Kidney capillary endothelial cell (primary cell): ENCODE data around the gene SYVN1.

Experiments
- DNase-seq: peaks from one replicate; pipeline ENCODE4 v3.0.0-alpha.2; 2018; ENCODE audit warnings: low spot score

SYVN1 gene

DNA sequence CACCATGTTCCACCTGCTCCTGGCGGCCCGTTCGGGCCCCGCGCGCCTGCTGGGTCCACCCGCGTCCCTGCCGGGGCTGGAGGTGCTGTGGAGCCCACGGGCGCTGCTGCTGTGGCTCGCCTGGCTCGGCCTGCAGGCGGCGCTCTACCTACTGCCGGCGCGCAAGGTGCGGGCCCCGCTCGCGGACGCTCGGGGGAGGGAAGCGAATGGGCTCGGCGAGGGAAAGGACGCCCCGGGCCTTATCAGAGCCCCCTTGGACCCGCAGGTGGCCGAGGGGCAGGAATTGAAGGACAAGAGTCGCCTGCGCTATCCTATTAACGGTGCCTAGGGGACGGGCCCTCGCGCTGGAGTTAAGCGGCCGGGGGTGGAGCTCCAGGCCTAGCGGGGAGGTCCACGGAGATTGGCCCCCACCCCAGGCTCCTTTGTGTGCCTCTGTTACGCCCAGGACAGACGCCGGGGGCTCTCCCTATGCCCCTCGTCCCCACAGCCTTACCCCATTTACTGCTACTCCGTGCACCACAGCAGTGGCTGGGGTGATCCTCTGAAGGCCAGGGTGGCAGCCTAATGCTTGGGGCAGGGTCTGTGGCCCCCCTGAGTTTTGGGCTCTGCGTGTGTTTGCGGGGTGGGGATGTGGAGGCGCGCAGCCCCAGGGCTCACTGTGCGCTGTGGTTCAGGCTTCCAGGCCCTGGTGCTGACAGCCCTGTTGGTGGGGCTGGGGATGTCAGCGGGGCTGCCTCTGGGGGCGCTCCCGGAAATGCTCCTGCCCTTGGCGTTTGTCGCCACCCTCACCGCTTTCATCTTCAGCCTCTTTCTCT, 21.6 kb downstream of the SYVN1 start:
- no peak for DNase-seq

DNA sequence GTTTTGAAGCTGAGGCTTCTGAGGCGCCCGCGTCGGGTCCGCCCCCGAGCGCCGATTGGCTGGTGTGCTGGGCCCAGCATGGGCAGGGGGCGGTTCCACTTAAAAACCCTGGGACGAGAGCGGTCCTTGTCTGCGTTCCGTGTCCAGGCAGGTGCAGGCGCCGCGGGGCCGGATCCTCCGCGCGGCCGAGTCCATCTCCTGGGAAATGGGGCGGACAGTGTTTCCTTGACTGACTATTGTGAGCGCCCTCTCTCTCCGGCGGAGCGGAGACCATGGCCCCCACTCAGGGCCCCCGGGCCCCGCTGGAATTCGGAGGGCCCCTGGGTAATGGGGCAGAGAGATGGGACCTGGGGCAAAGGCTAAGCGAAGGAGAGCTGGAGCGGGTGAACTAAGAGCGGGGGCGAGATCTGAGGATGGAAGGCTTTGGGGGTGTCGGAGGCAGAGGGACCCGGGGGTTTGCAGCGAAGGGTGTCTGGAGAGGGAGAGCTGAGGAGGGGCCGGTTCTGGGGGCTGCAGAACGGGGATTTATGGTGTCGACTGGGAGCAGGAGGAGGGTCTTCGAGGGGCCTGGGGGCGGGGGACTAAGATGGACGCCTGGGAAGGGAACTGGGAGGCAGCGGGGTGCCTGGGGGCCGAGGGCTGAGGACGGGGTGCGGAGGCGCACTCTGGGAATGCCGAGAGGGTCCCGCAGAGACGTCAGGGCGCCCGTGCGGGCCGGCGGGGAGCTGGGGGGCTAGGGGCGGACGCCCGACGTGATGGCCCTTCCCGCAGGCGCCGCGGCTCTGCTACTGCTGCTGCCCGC, 22.4 kb downstream of the SYVN1 start, which contains the start of gene TM7SF2:
Gene TM7SF2 (plus strand): TSS at position 129 of the 802 bp plus-strand sequence. CDS start 144 bp downstream, at position 273.
- DNase-seq = peak; percentile 87

DNA sequence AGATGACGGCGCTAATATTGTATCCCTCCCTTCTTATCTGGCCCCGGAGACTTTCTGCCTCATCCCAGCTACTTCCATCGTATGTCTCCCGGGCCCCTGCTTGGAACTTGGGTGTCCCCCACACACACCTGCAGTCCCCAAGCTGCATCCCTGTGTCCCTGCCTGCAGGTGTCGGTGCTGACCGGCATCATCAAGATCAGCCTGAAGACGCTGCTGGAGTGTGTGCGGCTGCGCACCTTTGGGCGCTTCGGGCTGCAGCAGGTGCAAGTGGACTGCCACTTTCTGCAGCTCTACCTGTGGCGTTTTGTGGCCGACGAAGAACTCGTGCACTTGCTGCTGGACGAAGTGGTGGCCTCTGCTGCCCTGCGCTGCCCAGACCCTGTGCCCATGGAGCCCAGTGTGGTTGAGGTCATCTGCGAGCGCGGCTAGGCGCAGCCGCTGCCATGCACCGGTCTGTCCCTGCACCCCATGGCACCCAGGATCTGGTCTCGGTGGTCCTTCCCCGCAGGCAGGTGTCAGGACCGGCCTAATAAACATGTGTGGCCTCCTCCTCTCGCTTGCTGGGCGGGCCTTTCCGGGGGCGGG, 23.1 kb downstream of the SYVN1 start:
- DNase-seq = no peak

DNA sequence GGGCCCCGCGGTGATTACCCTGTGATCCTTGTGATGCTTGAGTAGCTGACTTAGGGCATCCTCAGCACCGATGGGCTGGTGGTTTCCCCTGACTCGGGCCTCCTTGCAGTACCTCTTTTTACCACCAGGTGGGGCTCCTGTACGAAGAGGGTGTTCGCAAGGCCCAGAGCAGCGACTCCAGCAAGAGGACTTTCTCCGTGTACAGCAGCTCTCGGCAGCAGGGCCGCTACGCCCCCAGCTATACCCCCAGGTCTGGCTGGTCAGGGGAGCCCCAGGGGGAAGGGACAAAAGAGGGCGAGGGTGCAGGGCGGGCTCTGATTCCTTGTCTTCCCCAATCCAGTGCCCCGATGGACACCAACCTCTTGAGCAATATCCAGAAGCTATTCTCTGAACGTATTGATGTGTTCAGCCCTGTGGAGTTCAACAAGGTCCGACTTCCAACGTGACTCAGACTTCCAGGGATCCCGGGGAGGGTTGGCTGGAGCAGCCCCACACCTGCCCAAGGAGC, 23.9 kb downstream of the SYVN1 start:
- peak; percentile 71 for DNase-seq

DNA sequence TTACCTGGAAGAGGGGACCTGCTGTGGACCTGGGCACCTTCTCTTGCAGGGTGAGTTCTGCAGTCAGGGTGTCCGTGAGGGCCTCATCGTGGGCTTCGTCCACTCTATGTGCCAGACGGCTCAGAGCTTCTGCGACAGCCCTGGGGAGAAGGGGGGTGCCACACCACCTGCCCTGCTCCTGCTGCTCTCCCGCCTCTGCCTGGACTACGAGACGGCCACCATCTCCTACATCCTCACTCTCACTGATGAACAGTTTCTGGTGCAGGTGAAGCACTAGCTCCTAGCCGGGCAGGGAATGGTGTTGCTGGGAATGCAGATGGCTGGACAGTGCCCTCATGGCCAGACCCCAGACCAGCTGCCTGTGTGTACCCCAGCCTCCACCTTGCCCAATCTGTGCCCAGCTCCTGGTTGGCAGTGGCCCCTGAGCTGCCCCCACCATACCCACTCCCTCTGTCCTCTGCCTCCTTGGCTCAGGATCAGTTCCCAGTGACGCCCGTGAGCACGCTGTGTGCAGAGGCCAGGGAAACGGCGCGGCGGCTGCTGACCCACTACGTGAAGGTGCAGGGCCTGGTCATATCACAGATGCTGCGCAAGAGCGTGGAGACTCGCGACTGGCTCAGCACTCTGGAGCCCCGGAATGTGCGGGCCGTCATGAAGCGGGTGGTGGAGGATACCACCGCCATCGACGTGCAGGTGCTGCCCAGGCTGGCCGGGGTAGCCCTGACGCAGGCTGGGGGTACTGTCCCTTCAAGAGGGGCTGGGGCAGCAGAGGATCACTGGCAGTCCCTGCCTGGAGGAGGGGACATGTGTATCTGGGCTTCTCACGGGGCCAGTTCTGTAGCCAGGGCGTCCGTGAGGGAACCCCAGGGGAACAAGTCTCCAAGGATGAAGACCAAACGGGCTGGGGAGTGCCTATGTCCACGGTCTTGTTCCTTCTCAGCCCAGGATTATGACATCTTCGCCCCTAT, 24.8 kb downstream of the SYVN1 start:
- DNase-seq = no peak

DNA sequence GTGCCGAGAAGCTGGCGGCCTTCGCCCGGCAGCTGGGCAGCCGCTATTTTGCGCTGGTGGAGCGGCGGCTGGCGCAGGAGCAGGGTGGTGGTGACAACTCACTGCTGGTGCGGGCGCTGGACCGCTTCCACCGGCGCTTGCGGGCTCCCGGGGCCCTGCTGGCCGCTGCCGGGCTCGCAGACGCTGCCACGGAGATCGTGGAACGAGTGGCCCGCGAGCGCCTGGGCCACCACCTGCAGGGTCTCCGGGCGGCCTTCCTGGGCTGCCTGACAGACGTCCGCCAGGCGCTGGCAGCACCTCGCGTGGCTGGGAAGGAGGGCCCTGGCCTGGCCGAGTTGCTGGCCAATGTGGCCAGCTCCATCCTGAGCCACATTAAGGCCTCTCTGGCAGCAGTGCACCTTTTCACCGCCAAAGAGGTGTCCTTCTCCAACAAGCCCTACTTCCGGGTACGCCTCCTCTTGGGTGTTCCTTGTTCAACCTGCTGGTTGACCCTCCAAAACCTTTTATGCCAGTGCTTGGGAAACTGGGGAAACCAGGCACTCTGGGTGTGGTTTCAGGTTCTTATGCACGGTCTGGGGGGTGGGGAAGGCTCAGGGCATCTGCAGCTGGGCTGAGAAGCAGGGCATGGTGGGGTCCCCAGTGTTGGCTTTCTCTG, 25.7 kb downstream of the SYVN1 start:
- DNase-seq = no peak

DNA sequence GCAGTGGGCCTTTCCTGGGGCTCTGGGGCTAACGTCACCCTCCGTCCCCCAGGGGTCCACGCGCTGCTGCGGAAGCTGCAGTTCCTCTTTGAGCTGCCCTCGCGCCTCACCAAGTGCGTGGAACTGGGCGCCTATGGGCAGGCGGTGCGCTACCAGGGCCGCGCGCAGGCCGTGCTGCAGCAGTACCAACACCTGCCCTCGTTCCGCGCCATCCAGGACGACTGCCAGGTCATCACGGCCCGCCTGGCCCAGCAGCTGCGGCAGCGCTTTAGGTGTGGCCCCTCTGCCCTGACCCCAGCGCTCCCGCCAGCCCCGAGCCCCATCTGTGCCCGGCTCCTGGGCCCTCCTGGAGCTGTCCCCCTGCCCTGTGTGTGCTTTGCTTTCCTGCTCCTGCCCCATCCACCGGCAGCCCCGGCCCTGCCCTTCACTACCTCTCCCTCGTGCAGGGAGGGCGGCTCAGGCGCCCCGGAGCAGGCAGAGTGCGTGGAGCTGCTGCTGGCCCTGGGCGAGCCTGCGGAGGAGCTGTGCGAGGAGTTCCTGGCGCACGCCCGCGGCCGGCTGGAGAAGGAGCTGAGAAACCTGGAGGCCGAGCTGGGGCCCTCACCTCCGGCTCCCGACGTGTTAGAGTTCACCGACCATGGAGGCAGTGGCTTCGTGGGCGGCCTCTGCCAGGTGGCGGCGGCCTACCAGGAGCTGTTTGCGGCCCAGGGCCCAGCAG, 26.4 kb downstream of the SYVN1 start:
- no peak for DNase-seq

DNA sequence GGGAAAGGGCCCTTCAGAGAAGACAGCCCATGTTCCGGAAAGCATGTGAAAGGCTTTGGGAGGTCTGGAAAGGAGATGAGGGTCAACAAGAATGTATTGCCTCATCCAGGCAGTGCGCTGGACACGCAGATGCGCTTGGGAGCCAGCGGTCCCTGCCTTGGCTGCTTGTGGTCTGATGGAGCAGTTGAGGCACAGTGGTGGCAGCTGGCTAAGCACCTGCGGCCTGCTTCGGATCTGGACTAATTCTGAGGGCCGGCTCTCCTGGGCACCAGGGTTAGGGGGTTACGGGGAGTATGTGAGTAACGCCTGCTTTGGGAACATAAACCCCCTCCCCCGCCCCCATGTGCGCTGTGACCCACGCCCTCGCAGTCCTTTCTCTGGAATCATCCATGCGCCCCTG, 27.2 kb downstream of the SYVN1 start:
- no peak for DNase-seq

DNA sequence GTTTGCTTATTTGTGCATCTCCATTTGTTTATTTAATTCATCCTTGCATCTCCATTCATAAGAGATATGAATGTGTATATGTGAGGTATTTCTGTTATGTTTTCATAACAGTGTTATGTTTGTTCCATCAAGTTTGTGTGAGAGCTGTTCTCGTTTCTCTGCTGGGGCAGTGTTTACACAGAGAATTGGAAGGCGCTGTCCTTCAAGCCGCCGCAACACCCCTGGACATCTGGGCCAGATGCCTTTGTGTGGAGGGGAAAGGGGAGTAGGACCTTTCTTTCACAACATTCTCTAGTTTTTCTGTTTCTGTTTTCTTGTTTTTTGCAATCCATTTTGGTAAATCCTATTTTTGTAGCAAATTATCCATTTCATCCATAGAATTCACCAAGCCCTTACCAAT, 29.7 kb downstream of the SYVN1 start:
- DNase-seq = no peak

DNA sequence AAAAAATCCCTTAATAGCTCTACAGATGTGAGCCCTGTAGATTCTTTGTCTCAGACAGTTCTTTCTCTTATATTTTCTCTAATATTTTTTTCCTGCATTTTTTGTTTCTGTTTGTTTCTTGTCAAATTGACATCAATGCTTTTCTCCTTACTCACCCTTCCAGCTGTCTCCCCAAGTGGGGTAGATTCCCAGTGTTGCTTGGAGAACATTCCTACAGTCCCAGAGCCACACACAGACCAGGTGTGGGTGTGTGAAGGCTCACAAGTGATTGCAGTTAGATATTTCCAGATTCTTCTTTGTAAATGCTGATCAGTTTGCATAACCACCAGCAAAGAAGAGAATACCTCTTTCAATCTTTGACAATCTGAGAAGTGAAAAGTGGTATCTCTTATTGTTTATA, 30.8 kb downstream of the SYVN1 start:
- DNase-seq = no peak

DNA sequence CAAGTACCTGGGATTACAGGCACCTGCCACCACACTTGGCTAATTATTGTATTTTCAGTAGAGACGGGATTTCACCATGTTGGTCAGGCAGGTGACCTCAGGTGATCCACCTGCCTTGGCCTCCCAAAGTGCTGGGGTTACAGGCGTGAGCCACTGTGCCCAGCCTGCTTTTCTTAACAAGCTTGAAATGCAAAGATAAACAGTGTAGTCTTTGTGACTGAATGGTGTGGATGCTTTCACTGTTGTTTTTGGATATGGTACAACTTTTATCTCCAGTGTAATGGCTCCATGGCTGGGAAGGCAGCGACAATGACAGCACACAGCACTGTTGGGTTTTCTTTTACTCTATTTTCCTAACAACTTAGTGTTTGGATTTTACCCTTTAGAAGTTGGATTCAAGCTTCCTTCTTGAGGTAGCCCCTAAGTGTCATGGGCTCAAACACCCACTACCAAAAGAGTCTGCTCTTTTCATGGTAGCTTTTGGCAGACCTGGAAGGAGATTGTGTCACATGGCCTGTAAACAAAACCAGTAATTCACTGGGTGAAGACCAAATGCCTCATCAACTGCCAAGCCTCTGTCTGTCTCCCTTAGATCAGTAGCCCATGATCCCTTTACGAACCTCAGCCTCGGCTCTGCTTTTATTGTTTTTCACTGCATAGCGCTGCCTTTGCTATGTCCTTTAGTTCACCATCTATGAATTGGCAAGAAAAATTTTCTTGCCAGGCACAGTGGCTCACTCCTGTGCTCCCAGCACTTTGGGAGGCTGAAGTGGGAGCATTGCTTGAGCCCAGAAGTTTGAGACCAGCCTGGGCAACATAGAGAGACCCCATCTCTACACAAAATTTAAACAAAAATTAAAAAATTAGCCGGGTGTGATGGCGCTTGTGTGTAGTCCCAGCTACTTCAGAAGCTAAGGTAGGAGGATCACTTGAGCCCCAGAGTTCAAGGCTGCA, 31.9 kb downstream of the SYVN1 start:
- no peak for DNase-seq

DNA sequence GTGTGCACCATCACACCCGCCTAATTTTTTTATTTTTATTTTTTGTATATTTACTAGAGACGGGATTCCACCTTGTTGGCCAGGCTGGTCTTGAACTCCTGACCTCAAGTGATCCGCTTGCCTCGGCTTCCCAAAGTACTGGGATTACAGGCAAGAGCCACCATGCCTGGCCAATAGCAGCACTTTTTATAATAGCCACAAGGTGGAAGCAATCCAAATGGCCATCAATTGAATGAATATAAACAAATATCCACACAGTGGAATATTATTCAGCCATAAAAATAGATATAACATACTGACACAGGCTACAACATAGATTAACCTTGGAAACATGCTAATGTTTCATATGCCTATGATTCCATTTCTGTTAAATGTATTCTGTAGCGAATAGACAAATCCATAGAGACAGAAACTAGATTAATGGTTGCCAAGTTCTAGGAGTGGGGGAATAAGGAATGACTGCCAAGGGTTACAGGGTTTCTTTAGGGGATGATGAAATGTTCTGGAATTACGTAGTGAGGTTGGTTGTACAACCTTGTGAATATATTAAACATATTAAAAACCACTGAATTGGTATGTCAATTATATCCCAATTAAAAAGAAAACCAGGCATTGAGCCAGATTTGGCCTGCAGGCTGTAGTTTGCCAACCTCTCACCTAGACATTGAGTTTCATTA, 33.5 kb downstream of the SYVN1 start:
- no peak for DNase-seq

DNA sequence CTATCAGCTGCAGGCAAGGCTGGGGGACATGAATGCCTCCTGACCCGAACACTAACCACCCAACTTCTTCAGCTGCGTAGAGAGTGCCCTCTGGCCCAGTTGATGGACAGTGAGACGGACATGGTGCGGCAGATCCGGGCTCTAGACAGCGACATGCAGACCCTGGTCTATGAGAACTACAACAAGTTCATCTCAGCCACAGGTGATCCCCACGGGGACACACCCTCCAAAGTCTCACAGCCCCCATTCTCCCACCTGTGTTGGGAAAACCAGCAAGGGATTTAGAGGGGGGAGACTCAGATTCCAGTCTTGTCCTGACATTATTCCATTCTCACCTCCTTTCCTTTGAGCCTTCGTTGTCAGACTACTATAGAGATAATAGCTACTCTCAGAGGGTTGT, 37.4 kb downstream of the SYVN1 start:
- no peak for DNase-seq

DNA sequence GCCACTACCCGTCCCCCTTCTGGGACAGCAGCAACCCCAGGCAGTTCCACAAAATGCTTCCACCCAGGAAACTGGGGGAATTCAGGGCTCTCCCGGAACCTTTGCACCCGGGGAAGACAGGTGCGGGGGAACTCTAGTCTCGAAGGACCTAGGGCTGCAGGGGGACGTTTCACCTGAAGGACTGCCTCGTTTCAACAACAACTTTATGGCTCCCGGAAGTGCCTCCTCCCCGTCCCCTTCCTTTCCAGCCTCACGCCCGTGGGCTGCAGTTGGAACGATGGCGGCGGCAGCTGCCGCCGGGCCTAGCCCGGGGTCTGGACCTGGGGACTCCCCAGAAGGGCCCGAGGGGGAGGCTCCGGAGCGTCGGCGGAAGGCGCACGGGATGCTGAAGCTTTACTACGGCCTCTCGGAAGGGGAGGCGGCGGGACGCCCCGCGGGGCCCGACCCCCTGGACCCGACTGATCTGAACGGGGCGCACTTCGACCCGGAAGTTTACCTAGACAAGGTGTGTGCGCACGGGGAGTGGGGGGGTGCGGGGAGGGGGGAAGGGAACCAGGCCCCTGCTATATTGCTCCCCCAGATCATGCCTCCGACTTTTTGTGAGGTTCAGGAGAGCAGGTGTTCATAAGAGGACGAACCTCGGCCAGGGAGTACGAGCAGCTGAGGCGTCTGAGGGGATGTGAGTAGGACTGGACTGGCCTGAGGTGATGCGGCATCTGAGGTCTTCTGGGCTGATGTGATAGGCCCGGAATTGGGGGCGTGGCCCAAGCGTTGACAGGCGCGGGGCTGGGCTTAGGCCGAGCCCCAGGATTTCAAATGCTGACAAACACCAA, 38.1 kb downstream of the SYVN1 start, which contains the start of gene VPS51:
Gene VPS51 (plus strand): TSS at position 241 of the 833 bp plus-strand sequence. CDS start 37 bp downstream, at position 278.
- peak; percentile 79 for DNase-seq

DNA sequence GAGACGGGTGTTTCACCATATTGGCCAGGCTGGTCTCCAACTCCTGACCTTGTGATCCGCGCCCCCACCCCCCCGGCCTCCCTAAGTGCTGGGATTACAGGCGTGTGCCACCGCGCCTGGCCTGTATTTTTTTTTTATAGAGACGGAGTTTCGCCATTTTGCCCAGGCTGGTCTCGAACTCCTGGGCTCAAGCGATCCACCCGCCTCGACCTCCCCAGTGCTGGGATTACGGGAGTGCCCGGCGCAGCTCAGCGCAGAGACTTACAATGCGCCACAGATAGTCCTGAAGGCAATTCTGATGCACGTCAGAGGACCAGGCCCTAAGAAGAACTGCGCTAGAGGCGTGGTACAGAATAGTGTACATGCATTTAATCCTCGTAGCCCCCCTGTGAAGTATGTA, 38.9 kb downstream of the SYVN1 start:
- no peak for DNase-seq

DNA sequence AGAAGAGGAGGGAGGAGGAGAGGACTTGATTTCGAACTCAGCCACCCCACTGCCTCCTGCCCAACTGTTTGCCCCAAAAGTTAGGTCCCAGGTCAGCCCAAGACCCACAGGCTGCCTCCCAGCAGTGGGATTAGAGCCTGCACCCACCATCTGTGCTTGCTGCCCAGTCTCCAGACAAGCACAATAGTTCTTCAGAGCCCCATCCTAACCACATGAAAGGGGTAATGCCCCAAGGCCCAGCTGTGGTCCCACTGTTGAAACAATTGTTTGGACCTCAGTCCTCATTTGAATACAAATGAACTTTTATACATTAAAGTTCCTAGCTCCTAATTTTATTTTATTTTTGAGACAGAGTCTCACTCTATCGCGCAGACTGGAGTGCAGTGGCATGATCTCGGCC, 43.7 kb downstream of the SYVN1 start:
- DNase-seq = no peak

DNA sequence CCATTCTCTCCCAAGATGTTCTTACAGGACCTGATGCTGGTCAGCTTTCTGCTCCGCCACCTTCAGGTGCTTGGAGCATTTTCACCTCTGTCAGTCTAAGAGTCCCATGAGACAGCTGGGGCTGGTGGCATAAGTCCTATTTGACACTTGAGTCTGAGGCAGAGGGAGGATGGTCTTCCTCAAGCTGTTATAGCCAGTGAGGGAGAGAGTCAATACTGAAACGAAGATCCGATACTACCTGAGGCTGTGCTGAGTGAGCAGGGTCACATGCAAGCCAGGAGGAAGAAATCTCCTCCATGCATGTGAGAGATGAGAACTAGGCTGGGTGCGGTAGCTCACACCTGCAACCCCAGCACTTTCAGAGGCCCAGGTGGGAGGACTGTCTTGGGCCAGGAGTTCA, 44.7 kb downstream of the SYVN1 start:
- no peak for DNase-seq
